ENCODE results near the gene PDCD11.

GRCh38 chr10:103440416-103440815 is 44.0 kb downstream of the PDCD11 start:
- TF ChIP-seq POLR2A (IDR thresholded peaks at IDR 0.05) (no peak), CTCF (IDR thresholded peaks at IDR 0.05) (no peak)

All from esophagus squamous epithelium (tissue), 4 donors.